ENCODE data around the gene FLYWCH2.

GRCh38 chr16:2938206-2938605 is 55.2 kb downstream of the FLYWCH2 start:
- no peak for TF ChIP-seq BHLHE40 (IDR thresholded peaks at IDR 0.05; ENCODE audit: low read length)
- TF ChIP-seq, protein P1, sequence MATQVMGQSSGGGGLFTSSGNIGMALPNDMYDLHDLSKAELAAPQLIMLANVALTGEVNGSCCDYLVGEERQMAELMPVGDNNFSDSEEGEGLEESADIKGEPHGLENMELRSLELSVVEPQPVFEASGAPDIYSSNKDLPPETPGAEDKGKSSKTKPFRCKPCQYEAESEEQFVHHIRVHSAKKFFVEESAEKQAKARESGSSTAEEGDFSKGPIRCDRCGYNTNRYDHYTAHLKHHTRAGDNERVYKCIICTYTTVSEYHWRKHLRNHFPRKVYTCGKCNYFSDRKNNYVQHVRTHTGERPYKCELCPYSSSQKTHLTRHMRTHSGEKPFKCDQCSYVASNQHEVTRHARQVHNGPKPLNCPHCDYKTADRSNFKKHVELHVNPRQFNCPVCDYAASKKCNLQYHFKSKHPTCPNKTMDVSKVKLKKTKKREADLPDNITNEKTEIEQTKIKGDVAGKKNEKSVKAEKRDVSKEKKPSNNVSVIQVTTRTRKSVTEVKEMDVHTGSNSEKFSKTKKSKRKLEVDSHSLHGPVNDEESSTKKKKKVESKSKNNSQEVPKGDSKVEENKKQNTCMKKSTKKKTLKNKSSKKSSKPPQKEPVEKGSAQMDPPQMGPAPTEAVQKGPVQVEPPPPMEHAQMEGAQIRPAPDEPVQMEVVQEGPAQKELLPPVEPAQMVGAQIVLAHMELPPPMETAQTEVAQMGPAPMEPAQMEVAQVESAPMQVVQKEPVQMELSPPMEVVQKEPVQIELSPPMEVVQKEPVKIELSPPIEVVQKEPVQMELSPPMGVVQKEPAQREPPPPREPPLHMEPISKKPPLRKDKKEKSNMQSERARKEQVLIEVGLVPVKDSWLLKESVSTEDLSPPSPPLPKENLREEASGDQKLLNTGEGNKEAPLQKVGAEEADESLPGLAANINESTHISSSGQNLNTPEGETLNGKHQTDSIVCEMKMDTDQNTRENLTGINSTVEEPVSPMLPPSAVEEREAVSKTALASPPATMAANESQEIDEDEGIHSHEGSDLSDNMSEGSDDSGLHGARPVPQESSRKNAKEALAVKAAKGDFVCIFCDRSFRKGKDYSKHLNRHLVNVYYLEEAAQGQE (IDR thresholded peaks at IDR 0.05; ENCODE audit: borderline replicate concordance in 1 of 2, low read depth in 1 of 2, low read length in 2 of 2): no peak
- TF ChIP-seq CTCF (CRISPR knock-in tag; IDR thresholded peaks at IDR 0.05): no peak
- no peak for TF ChIP-seq ZNF441 (CRISPR knock-in tag; IDR thresholded peaks at IDR 0.05; ENCODE audit: borderline replicate concordance)
- no peak for TF ChIP-seq ZNF362 (CRISPR knock-in tag; IDR thresholded peaks at IDR 0.05; ENCODE audit: borderline replicate concordance)

Data from HepG2 (cell line).